Activated CD8-positive, alpha-beta memory T cell treated with anti-CD3 and anti-CD28 coated beads for 24 hours (primary cell): Measurements from ENCODE around the gene GTF2IRD1.
A peak's percentile ranks its signal among the peaks of the same experiment; 100 is the strongest.

ENCODE experiments used
- DNase-seq: peaks from one replicate; pipeline ENCODE4 v3.0.0-alpha.2; 2020

GTF2IRD1 gene

GRCh38 chr7:74570533-74571156 lies 116.9 kb downstream of the GTF2IRD1 start:
- no peak for DNase-seq

DNA sequence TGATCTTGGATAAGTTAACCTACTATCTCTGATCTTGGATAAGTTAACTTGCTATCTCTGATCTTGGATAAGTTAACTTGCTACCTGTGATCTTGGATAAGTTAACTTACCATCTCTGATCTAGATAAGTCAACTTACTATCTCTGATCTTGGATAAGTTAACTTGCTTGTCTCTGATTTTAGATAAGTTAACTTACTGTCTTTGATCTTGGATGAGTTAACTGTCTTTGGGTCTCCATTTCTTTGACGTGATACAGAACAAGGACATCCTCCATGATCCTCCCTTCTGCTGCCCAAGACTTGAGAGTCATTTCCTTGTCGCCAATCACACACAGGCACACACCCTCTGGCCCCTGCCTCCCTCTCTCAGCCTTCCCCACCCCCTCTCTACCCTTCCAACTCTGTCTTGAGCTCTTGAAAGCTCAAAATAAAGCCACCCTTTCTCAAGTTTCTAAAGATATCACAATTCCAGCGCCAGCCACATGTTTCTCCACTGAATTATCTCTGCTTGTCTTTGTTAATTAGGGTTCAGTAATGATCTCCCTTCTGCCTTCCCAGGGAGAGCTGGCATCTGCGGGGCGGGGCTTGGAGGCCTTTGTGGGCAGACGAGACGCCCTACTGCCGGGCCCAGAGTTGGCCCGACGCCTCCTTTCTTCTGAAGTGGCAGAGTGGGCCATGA lies 118.7 kb downstream of the GTF2IRD1 start:
- DNase-seq: no peak

DNA sequence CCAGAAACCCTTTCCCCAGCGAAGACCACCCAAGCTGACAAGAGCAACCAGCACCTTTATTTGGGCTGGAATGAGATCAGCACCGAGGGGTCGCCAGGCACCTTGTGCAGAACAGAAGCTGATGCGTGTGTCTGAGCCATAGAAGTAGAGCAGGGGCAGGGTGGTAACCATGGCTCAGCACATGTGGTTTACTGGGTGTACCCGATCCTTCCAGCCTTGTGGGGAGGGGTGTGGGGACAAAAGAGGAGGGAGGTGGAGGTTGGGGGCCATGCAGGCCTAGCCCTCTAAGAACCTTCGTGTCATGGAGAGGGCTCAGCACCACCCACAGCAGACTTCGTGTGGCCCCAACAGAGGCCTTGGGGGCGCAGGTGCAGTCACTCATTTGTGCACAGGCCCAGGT lies 119.8 kb downstream of the GTF2IRD1 start:
- no peak for DNase-seq

DNA sequence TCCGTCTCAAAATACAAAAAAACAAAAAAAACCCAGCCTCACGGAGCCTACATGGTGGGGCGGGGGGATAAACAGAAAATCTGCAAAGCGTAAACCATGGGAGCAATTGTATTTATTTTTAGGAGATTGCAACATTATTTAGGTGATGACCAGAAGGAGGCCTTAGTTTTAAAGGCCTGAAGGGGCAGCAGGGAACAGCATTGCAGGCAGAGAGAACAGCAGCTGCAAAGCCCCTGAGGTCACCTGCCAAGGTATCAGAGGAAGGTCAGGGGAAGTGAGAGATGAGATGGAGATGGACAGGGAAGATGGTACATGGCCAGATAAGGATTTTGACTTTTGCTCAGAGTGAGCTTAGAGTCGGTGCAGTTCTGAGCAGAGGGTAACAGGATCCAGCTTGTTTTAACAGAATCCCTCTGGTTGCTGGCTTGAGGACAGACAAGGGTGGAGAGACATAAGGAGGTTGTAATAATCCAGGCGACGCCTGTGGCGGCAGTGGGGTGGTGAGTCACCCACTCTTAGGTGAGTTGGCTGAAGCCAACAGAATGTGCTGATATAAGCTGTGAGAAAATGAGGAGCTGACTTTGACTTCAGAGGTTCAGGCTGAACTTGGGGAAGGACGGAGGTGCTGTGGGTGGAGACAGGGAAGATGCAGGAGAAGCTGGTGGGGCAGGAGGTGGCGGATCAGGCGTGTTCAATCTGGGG lies 121.5 kb downstream of the GTF2IRD1 start:
- no peak for DNase-seq

DNA sequence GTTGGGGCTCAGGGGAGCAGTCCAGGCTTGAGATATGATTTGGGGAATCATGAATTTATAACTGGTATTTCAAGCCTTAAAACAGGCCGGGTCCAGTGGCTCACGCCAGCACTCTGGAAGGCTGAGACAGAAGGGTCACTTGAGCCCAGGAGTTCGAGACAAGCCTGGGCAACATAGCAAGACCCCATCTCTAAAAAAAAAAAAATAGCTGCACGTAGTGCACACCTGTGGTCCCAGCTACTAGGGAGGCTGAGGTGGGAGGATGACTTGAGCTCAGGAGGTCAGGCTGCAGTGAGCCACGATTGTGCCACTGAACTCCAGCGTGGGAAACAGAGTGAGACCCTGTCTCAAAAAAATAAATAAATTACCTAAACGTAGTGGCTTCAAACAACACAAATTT lies 122.1 kb downstream of the GTF2IRD1 start:
- DNase-seq: no peak

- no peak for DNase-seq
These were observed 126.3 kb downstream of the GTF2IRD1 start for GRCh38 chr7:74579800-74580685.

- no peak for DNase-seq
These were observed 128.3 kb downstream of the GTF2IRD1 start for GRCh38 chr7:74581916-74582440.

DNA sequence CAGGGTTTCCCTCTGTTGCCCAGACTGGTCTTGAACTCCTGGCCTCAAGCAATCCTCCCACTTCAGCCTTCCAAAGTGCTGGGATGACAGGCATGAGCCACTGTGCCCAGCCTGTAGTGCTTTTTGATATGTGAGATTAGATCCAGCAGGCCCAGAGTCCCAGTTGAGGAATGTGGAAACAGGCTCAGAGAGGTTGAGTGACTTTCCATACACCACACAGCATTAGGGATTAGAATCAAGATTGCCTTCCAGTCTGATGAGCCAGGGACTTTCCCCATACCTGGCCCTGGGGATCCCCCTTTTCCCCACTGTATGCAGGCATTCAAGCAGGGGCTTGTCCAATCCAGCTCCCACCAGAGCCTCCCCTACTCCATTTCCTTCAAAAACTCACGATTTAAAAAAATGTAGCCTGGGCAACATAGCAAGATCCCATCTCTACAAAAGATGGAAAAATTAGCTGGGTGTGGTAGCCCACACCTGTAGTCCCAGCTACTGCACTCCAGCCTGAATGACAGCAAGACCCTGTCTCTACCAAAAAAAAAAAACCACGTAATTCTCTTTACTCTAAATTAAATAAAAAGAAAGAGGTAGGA lies 128.8 kb downstream of the GTF2IRD1 start:
- DNase-seq: no peak

GRCh38 chr7:74583630-74584029 lies 129.9 kb downstream of the GTF2IRD1 start:
- no peak for DNase-seq

DNA sequence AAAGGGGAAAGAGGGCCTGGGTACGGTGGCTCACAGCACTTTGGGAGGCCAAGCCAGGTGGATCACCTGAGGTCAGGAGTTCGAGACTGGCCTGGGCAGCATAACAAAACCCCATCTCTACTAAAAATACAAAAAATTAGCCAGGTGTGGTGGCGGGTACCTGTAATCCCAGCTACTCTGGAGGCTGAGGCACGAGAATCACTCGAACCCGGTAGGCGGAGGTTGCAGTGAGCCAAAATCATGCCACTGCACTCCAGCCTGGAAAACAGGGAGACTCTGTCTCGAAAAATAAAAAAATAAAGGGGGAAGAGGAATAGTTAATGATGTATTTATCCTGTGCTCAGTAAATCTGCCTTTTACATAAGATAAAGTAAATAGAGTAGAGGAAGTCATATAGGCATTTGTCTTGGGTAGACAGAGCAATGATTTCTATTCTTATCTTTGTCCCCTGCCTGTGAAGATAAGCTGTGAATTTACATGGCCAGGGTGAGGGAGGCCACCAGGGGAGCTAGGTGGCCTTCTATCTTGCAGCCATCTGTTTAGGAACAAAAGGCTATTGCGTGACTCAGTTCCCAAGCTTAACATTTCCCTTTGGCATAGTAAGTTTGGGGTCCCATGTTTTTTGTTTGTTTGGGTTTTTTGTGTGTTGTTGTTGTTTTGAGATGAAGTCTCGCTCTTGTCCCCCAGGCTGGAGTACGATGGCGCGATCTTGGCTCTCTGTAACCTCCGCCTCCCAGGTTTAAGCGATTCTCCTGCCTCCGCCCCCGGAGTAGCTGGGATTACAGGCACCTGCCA lies 130.7 kb downstream of the GTF2IRD1 start:
- no peak for DNase-seq

GRCh38 chr7:74585844-74586243 lies 132.1 kb downstream of the GTF2IRD1 start:
- no peak for DNase-seq

DNA sequence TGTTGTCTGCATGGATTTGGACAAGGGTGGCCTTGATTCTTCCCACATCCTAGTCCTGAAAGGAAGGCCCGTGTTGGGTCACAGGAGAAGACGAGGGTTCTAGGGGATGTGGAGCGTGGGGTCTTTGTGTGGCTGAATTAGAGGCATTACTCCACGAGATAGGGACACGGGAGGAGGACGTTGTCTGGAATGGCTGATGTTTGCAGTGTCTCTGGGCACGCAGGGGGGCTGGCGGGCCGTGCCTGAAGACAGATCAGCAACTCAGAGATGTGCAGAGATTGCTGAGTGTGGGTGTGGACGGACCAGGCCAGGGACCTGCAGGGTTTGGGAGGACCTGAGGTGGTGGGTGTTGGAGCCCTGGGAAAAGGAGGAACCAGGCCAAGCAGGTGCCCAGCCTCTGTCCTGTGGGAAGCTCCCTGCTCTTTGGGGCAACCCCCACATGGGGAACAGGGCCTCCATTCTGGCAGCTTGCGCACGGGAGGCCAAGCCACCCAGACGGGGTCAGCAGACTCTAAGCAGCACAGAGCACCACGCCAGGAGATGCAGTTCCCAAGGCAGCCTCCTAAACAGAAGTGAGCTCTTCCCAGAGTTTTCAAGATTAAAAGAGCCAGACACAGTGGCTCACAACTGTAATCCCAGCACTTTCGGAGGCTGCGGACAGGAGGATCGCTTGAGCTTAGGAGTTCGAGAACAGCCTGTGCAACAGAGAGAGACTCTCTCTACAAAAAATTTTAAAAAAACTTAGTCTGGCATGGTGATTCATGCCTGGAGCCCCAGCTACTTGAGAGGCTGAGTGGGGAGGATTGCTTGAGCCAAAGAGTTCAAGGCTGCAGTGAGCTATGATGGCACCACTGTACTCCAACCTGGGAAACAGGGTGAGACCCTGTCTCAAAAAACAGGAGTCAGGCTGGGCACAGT lies 132.8 kb downstream of the GTF2IRD1 start:
- DNase-seq: no peak

- DNase-seq: no peak
These were observed 133.9 kb downstream of the GTF2IRD1 start for GRCh38 chr7:74587435-74588126.

DNA sequence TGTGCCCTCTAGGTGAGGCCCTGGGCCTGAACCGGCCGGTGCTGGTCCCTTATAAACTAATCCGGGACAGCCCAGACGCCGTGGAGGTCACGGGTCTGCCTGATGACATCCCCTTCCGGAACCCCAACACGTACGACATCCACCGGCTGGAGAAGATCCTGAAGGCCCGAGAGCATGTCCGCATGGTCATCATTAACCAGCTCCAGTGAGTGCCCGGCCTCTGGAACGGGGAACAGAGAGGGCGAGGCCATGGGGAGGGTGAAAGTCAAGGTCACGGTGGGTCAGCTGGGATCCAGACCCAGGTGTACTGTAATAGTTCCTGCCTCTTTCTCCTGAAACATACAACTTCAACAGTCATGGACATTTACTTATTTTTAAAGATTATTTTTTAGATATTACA lies 137.1 kb downstream of the GTF2IRD1 start:
- no peak for DNase-seq

DNA sequence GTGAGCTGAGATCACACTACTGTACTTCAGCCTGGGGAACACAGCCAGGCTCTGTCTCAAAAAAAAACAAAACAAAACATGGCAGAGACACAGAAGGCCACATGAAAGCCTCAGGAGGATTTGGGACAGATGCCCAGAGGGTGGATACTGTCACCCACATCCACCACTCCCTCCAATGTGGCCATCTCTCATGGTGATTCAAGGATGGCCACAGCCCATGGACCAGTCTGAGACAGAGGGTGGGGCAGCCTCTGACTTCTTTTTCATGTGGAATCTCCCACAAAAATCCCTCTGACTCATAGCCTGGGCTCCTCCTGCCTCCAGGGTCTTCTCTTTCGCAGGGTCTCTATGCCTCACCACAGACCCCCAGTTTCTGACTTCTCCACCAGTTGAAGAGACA lies 144.9 kb downstream of the GTF2IRD1 start:
- no peak for DNase-seq

- no peak for DNase-seq
These were observed 145.5 kb downstream of the GTF2IRD1 start for GRCh38 chr7:74599244-74599643.

DNA sequence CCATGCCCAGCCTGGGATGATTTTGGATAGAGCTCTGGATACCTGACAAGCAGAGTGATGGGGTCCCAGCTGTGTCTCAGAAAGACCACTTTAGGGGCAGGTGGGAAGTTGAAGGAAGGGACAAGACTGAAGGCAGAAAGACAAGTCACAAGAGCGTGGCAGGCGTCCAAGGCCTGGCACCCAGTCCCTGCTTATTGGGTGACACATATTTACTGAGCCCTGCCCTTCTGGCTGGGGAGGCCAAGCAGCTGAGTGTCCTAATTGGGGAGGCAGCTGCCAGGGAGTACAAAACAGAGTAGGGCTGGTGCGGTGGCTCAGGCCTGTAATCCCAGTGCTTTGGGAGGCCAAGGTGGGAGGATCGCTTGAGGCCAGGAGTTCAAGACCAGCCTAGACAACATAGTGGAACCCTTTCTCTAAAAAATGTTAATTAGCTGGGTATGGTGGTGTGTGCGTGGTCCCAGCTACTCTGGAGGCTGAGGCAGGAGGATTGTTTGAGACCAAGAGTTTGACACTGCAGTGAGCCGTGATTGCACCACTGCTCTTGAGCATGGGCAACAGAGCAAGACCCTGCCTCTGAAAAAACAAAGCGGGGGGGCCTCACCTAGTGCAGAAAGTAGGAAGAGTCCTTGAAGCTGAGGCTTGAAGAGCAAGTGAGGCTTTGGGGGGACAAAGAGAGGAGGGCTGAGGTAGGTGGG lies 150.8 kb downstream of the GTF2IRD1 start:
- no peak for DNase-seq

DNA sequence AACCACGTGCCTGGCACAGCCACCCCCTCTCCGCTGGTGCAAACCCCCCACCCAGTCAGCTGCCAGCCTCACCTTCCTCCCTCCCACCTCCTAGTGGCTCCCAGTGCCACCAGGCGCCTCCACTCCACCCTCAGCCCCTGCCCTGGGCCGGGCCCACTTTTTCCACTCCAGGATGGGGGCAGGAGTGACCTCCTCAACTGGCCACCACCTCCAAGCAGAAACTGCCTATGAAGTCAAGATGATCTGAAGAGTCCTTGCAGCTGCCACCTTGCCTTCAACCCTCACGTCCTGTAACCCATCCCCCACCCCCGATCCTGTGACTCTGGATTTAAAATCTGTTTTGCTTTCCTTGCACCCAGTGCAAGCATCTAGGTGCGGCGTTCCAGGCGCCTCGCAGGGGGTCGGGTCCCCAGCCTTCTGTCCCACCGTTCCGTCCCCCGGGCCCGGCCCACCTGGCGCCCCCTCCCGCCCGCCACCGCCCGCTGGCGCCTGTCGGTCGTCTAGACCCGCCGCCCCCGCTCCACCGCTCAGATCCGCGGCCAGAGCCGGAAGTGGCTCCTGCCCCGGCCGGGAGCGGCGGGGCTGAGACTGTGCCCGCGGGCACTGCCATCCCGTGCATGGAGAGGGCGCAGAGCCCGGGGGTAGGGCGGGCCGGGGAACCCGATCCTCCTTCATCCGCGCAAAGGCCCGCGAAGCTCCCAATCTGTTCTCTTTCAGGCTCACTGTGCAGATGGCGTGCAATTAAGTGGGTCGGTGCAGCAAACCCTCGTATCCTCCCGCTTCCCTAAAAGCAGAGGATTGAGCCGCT lies 152.6 kb downstream of the GTF2IRD1 start:
- peak; percentile 80 for DNase-seq
